ENCODE measurements around the gene MVK. TPM values are rescaled to one million over a fixed set of nuclear protein-coding genes. Genes with fewer than 3 reads are reported as not detected.

The MVK gene
- total RNA-seq, 1 donor from 2014 or later: 53.1 TPM

- no peaks in the 10 kb centered on the region for H3K4me1 ChIP-seq
- intact Hi-C loops (cut with DNase I): no loop called here
- H3K27ac ChIP-seq: no peak overlapping the region
- DNase-seq (ENCODE audit: low spot score in 2 of 2): no peak
- H3K4me3 ChIP-seq: no peak overlapping the region
- H3K27me3 ChIP-seq: no peaks in the 10 kb centered on the region
- no peaks in the 10 kb centered on the region for H3K9me3 ChIP-seq
- TF ChIP-seq CTCF (IDR thresholded peaks at IDR 0.05): no peak
- no peaks in the 10 kb centered on the region for H3K36me3 ChIP-seq
Observed at GRCh38 chr12:109612975-109613502, 39.4 kb downstream of the MVK start.

- no peak for TF ChIP-seq CTCF (IDR thresholded peaks at IDR 0.05)
- DNase-seq (ENCODE audit: low spot score in 2 of 2): no peak
- Histone ChIP-seq H3K27ac (no peak overlapping the region), H3K4me3 (no peak overlapping the region), H3K36me3 (no peaks in the 10 kb centered on the region), H3K27me3 (no peaks in the 10 kb centered on the region), H3K4me1 (no peaks in the 10 kb centered on the region), H3K9me3 (no peaks in the 10 kb centered on the region)
- intact Hi-C loops (cut with DNase I): no loop called here
Observed at GRCh38 chr12:109613649-109614455, 40.3 kb downstream of the MVK start.

- H3K27ac ChIP-seq: no peak overlapping the region
- no peaks in the 10 kb centered on the region for H3K9me3 ChIP-seq
- no peak for DNase-seq (ENCODE audit: low spot score in 2 of 2)
- no peaks in the 10 kb centered on the region for H3K4me1 ChIP-seq
- no peaks in the 10 kb centered on the region for H3K36me3 ChIP-seq
- no peak for TF ChIP-seq CTCF (IDR thresholded peaks at IDR 0.05)
- intact Hi-C loops (cut with DNase I): no loop called here
- no peaks in the 10 kb centered on the region for H3K27me3 ChIP-seq
- no peak overlapping the region for H3K4me3 ChIP-seq
Observed at GRCh38 chr12:109615556-109616229, 42.1 kb downstream of the MVK start.

- no peaks in the 10 kb centered on the region for H3K36me3 ChIP-seq
- no peak overlapping the region for H3K4me3 ChIP-seq
- intact Hi-C loops (cut with DNase I): no loop called here
- no peak overlapping the region for H3K27ac ChIP-seq
- no peak for TF ChIP-seq CTCF (IDR thresholded peaks at IDR 0.05)
- no peaks in the 10 kb centered on the region for H3K4me1 ChIP-seq
- H3K27me3 ChIP-seq: no peaks in the 10 kb centered on the region
- no peak for DNase-seq (ENCODE audit: low spot score in 2 of 2)
- H3K9me3 ChIP-seq: no peaks in the 10 kb centered on the region
Observed at GRCh38 chr12:109617491-109617890, 43.9 kb downstream of the MVK start.

GRCh38 chr12:109618082-109618481 lies 44.5 kb downstream of the MVK start:
- DNase-seq (ENCODE audit: low spot score in 2 of 2): no peak
- no peak overlapping the region for H3K4me3 ChIP-seq
- TF ChIP-seq CTCF (IDR thresholded peaks at IDR 0.05): no peak
- no peaks in the 10 kb centered on the region for H3K4me1 ChIP-seq
- no peak overlapping the region for H3K27ac ChIP-seq
- H3K9me3 ChIP-seq: no peaks in the 10 kb centered on the region
- no peaks in the 10 kb centered on the region for H3K27me3 ChIP-seq
- intact Hi-C loops (cut with DNase I): no loop called here
- no peaks in the 10 kb centered on the region for H3K36me3 ChIP-seq

Measured in ascending aorta (tissue), 2 donors.